SK-N-SH (cell line): ENCODE results near the gene PIK3R3.
A peak's percentile ranks its signal among the peaks of the same experiment; 100 is the strongest.

Experiments
- CHD2 ChIP-seq: fragments of 150-350 bp; IDR thresholded peaks from 2 replicates; pipeline ENCODE4 v1.6.1; 2018; ENCODE audit warnings: low read length; ENCODE audit not compliant: partially characterized antibody
- CTCF ChIP-seq: fragments of 200-600 bp; sonication (generic); IDR thresholded peaks from 2 replicates; pipeline ENCODE4 v1.6.1; 2017; ENCODE audit warnings: antibody characterized with exemption, mild to moderate bottlenecking, moderate library complexity
- EP300 ChIP-seq, 2 experiments: IDR thresholded peaks; 2 replicates each; pipeline versions ENCODE4 v1.4.0 to v1.6.1; 2012; ENCODE audit warnings: borderline replicate concordance in 1 of 2, low read depth in 1 of 2, low read length in 1 of 2
- MAX ChIP-seq: IDR thresholded peaks from 2 replicates; pipeline ENCODE4 v1.4.0; 2012; ENCODE audit warnings: low read depth
- MEF2A ChIP-seq: IDR thresholded peaks from 2 replicates; pipeline ENCODE4 v1.4.0; 2012; ENCODE audit warnings: low read depth, borderline replicate concordance
- NFIC ChIP-seq: IDR thresholded peaks from 2 replicates; pipeline ENCODE4 v1.4.0; 2012; ENCODE audit warnings: borderline replicate concordance
- RCOR1 ChIP-seq: fragments of 150-350 bp; IDR thresholded peaks from 2 replicates; pipeline ENCODE4 v1.6.1; 2017; ENCODE audit warnings: antibody characterized with exemption, low read length
- SIN3A ChIP-seq: IDR thresholded peaks from 2 replicates; pipeline ENCODE4 v1.6.1; 2012; ENCODE audit warnings: low read depth, mild to moderate bottlenecking, low read length, moderate library complexity, borderline replicate concordance
- TEAD4 ChIP-seq: IDR thresholded peaks from 2 replicates; pipeline ENCODE4 v1.4.0; 2012; ENCODE audit warnings: mild to moderate bottlenecking, borderline replicate concordance; ENCODE audit not compliant: insufficient read depth
- USF2 ChIP-seq: fragments of 150-350 bp; IDR thresholded peaks from 2 replicates; pipeline ENCODE4 v1.6.1; 2017; ENCODE audit warnings: antibody characterized with exemption, low read length, low read depth, borderline replicate concordance

- TF ChIP-seq CTCF, result no peak
- TF ChIP-seq MEF2A, result no peak
- TF ChIP-seq EP300 (IDR thresholded peaks at IDR 0.05; ENCODE audit: borderline replicate concordance in 1 of 2, low read depth in 1 of 2, low read length in 1 of 2), result 0 out of 4 replicates have a peak, but pooled peaks of 1 of the 2 experiments have one; percentile 25
- TF ChIP-seq SIN3A, result no peak
- TF ChIP-seq USF2, result no peak
- TF ChIP-seq CHD2, result no peak
- TF ChIP-seq MAX, result peak; percentile 74
- TF ChIP-seq RCOR1, result no peak
- TF ChIP-seq NFIC, result no peak
- TF ChIP-seq TEAD4, result no peak
These were observed 49.2 kb upstream of the PIK3R3 start for GRCh38 chr1:46181343-46182260.
